ENCODE results near the gene RGSL1.

DNA sequence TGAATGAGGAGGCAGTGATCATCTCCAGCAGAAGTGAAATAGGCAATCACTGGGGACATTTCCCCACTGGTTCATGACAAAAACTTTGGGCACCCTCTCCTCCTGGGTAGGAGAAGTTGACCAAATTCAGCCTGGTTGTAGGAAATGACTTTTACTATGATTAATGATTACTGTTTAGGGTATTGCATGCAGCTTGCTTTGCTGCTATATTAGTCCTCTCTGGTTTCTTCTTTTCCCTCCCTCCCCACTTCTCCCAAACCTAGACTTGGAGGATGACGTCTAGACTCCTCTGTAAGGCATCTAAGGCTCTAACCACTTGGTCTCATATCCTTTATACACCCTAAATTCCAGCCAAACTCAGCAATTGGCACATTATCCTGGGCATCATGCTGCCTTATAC, 157.6 kb downstream of the RGSL1 start:
- TF ChIP-seq POLR2A (IDR thresholded peaks at IDR 0.05; ENCODE audit: low read depth, low read length) (no peak), POLR2AphosphoS5 (IDR thresholded peaks at IDR 0.05; ENCODE audit: low read depth, low read length) (no peak), TAF1 (IDR thresholded peaks at IDR 0.05; ENCODE audit: borderline replicate concordance, low read depth, low read length) (no peak)

Measured in GM12892 (cell line).